ENCODE measurements around the gene PLCL2.

The PLCL2 gene

DNA sequence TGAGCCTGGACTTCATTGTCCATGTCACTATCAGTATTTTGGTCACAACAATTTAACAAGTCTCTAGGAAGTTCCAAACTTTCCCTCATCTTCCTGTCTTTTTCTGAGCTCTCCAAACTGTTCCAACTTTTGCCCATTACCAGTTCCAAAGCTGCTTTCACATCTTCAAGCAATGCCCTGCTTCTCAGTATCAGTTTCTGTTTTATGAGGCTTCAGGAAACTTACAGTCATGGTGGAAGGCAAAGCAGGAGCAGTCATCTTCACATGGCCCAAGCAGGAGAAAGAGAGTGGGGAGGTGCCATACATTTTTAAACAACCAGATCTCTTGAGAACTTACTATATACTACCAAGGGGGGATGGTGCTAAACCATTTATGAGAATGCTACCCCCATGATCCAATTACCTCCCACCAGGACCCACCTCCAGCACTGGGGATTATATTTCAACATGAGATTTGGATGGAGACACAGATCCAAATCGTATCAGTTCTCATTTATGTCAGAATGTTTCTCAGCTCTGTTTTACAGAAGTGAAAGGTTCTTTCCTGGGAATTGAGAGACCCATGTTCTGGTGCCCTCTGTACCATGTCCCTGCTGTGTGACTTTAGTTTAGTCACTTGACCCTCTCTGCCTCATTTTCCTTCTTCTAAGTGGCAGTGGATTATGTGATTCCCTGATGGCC, 169.7 kb downstream of the PLCL2 start:
- no peak for DNase-seq

DNA sequence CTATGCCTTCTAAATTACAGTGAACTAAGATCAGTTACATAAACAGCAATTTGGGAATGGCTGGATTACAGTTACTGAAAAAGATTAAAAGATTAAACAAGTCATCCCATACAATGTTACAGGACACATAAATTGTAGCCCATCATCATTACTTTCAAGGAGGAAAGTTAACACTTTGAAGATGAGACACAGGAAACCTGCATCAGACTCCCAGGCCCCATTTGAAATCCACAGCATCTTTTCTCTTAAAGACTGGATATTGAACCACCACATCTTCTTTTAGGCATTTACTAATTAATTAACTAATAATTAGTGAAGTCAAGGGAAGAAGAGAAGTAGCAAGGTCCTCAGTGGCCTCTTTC, 170.2 kb downstream of the PLCL2 start:
- no peak for DNase-seq

DNA sequence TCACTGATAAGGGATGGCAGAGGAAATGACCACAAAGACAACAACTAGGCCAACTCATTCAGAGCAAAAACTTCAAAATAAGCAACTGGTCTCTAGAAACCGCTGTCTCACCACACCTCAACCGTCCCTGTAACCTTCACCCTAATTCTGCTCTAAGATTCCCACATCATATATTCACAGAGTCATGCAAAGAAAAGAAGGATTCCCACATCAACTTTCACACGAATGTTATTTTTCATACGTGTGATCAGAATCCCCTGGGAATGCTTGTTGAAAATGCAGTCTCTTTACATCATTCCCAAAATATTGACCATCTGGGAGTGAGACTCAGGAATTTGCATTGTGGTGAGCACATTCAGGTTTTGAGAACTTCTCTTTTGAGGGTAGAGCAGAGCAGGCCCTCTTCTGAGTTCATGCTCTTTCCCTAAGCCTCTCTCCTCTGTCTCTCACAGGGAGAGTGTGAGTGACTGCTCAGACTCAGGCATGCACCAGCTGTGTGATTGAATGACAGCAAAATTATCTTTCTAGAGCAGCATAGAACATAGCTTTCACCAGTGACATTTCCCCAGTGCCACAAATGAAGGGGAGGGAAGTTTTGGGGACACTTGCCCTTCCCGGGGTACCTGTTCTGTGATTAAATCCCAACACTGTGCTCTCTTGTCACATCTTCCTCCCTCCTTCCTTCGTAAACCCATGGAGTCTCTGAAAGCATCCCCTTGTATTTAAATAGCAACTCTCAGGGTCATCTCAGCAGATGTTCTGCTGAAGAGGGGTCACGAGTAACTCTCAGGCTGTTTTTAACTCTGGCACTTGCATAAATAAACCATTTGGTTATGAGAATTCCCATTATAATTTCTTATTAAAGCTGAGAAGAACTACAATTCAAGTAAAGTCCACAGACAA, 170.9 kb downstream of the PLCL2 start:
- no peak for DNase-seq

DNA sequence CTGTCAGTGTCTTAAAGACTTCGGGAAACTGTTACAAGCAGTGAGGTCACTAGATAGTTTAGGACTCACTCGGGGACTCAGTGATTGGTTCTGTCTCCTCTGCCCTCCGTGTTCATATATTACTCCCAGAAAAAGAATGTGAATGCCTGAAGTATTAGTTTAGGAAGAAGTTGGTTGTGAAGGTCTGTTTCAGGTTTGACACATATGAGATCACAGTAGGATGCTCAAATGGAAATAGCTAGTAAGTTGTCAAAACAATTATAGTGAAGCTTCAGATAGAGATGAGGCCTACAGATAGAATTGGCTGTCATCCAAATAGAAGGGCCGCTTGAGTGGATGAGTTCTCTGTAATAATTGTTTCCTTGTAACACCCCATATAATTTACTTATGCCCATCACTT, 172.6 kb downstream of the PLCL2 start:
- DNase-seq, result no peak

DNA sequence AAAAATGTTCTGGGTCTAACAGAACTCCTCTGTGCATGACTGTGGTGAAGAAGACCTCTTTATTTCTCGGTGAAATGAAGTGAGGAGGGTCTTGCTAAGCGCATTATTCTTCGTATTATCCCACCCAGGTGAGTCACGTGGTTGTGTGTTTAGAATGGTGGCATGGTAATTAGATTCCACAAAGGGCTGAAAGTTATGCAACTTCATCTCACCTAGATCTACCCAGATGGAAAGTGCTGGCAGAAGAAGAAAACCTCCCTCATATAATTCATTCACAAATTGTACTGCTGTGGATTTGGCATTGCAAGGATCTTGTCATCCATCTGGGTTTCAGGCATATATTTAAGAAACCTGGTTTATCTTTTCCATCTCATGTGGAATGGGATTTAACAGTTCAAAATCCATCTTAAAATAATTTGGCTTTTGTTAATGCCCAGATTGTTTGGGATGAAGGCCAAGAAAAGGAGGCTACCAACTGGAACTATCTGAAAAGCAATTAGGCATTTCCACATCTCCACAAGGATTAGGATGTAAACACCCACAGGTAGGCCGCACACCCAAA, 175.3 kb downstream of the PLCL2 start:
- no peak for DNase-seq

DNA sequence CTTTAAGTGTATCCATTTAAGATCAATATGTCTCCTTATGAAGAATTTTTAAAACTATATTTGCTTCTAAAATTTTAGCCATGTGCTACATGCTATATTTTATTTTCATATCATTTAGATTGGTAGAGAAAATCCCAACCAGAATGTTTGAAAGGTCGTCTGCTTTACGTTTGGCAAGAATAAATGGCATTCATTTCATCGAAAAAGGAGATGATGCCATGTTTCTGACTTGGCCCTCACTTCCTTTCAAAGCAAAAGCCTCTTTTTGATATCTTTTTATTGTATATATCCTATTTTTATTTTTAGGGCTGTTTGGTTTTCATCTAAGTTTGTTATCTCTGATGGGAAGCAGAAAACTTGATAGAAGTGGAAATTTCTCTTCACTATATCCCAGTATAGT, 176.2 kb downstream of the PLCL2 start:
- no peak for DNase-seq

DNA sequence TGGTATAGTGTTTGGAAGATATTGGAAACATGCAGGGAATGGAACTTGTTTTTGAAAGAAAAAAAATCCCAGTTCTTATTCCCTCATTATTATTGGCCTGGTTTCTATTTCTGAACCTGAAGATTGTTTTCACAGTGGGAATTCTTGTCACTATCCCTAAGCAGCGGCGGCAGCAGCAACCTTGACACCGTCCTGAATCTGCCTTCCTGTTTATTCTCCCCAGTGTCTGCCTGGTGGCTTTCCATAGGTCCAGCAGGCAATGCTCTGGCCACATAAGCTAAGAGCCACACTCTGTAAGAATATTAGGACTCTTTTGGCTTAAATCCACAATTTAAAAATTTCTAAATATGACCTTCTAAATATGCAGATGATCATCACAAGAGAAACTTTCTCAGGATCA, 178.0 kb downstream of the PLCL2 start:
- DNase-seq, result no peak

DNA sequence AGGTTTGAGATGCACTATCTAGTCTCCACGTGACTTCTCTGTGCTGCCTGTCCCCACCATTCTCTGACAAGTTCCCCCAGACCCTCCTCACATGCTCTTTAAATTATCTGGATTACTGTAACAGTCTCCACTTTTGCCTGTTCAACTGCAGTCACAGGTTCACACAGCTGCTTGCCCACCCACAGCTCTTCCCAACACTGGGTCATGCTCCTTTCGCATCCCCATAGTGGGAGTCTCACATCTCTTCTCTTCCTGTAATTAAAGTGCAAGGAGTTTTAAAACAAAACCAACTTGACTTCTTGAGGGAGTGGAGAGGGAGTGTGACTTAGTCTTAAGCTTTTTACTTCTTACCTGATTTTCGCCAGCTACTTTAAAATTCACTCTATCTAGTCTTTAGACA, 178.8 kb downstream of the PLCL2 start:
- no peak for DNase-seq

DNA sequence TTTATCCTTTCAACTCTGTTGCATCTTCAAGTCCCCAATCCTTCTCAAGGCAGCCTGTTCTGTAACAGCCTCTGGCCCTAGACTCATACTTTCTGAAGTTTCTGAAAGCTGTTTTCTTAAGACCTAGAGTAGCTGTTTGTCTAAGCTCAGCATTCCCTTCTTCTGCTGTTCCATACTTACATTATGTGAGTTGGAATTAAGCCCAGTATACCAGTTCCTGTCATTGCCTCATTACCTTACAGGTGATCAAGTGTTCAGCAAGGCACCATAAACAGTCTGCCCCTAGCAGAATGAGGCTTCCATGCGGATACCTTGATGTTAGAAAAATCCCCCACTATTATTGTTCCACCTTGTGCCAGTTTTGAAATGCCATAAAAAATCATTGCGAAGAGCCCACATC, 180.6 kb downstream of the PLCL2 start:
- no peak for DNase-seq

DNA sequence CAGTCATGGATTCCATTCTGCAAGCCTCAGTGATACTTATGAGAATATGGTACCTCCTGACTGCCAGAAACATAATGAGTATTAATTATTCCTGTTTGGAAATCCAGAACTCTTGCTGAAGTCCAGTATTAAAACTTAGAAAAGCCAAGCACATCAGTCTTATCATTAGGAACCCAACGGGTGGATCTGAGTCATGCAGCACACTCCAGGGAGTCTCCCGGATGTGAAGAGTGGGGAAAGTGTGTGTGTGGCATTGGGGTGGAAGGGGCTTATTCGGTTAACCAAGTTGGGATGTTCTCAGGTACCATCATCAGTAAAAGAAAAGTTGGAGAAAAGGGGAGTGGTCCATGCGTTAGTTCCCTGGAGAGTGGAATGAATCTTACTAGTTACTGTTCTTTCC, 181.1 kb downstream of the PLCL2 start:
- no peak for DNase-seq

DNA sequence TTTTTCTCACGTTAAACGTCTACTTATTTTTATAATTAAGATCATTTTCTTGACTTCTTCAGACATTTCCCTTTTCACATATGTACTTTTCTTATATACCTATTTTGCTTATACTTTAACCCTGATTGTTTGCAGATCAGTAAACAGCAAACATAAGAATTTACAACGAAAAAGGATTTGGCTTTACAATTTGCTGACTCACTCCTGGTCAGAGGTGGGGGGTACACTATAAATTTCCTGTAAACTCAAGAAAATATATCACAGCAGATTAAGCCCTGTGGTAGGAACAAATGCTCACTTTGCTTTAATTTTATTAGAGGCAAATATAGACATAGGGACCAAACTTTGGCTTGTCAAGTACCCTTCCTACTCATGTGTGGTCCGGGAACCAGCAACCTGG, 185.0 kb downstream of the PLCL2 start:
- no peak for DNase-seq

DNA sequence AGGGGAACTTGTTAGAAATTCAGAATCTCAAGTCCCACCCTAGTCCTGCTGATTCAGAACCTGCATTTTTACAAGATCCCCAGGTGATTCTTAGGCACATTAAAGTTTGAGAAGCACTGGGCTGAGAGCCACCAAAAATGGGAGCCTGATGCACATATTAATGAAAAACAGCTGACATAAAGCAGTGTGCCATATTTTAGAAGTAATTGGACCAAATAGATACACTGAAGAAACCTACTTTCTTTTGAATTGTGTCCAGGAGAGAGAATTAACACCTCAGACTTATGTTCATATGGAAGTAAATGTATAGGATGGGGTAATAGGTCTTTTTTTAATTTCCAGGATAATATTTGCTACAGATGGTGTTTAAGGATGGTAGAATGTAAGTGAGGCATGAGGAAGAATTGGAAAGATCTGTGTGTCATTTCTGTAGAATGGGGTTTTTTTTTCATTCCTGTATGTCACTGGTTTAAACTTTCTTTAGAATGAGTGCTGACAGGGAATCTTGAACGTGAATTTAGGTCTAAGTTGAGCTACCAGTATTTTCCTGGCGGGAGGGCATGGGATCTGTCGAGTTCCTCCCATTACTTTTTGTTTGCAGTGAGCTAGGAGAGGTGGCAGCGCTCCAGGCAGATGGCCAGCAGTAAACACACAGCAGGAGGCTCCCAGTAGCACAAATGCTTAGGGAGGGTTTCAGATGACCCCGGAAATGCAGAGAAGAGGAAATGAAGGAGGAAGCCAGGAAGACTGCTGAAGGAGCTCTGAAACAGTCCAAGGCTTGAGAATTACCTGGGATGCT, 185.6 kb downstream of the PLCL2 start:
- no peak for DNase-seq

DNA sequence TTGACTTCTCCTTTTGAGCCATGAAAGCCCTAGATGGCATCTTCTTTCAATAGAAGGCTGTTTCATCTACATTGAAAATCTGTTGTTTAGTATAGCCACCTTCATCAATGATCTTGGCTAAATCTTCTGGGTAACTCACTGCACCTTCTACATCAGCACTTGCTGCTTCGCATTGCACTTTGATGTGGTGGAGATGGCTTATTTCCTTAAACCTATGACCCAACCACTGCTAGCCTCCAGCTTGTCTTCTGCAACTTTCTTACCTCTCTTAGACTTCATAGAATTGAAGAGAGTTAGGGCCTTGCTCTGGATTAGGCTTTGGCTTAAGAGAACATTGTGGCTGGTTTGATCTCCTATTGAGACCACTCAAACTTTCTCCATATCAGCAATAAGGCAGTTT, 189.8 kb downstream of the PLCL2 start:
- no peak for DNase-seq

DNA sequence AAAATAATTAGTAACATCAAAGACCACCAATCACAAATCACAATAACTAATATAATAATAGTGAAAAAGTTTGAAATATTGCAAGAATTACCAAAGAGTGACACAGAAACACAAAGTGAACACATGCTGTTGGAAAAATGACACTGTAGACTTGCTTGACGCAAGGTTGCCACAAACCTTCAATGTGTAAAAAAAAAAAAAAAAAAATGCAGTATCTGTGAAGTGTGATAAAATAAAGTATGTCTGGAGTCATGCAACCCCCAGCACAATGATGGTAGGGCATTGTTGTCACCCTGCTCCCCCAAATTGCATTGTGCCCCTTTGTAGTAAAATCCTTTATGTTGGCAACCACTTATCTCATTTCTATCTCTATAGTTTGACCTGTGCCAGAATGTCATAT, 190.6 kb downstream of the PLCL2 start:
- DNase-seq, result no peak

DNA sequence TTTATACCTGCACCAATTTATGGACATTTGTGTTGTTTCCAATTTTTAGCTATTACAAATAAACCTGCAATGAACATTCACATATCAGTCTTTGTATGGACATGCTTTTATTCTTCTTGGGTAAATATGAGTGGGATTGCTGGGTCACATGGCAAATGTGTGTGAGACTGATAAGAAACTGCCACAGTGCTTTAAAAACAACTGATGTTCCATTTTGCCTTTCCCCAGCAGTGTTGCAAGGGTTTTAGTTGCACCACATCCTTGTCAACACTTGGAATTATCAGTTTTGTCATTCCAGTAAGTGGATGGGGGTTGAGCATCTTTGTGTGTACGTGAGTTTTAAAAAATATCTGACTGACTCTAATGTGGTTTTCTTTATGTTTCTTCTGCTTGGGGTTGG, 191.2 kb downstream of the PLCL2 start:
- no peak for DNase-seq

DNA sequence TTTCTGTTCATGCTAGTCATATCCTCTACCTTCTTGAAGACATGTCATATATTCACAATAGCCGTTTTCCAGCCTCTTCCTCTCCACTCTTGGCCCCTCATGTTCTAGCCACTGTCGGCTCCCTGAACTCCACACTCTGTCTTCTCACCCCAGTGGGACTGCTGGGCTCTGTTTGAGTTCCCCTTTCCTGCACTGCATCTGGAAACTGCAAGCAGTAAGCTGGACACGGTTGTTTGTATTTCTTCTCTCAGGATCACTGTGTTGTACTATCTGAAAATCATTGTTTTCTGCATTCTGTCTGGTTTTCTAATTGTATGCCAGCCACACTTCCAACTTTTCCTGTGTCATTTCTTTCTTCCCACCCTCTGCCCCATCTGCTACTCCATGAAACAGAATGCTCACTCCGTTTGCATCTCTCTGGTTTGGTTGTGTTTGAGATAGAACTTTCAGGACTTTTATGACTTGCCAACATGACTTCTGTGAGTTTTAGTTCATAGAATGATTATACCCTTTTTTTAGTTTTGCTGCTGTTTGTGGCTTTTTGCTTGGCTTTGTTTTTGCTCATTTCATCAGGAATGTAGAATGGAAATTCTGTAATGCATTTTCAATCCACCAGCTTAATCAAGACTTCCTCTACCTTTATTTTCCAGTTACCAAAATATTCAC, 192.3 kb downstream of the PLCL2 start:
- no peak for DNase-seq

DNA sequence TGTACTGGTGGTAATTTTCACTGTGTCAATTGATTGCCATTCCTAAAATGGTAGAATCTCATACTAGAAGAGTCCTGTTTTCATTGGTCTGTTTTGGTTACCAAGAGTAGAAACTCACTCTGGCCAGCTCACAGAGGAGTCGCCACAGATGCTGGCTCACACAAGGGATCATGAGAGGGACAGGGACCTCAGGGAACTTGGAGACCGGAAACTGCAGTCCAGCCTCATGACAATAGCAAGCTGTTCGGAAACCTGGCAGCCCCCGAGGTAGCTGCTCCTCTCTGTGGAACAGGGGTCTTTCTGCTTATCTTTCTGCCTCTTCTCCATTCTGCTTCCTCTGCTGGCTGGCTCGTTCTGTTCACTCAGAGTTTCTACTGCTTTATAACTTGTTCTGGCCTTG, 192.9 kb downstream of the PLCL2 start:
- DNase-seq, result no peak

DNA sequence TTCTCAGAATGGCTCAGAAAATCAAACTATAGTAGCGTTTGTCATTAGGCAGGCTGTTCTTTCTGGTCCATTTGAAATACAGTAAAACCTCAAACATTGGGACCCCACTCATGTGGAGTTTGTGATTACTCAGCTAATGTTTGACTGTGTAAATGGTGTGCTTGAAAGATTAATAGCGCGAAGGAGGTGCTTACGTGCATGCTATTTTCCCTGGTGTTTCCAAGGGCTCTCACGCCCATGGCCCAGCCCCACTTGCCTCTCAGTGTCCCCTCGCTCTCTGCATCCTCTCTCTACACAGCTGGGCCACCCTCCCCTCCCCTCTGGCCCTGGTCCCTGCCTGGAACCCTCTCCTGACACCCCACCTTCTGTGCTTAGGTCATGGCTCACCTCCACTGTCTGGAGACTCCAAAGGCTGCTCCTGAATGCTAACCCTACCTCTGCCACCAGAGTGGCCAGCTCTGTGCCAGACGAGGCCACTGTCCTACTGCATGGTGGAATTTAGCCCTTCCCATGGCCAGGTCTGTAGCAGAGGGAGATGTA, 194.2 kb downstream of the PLCL2 start:
- no peak for DNase-seq

DNA sequence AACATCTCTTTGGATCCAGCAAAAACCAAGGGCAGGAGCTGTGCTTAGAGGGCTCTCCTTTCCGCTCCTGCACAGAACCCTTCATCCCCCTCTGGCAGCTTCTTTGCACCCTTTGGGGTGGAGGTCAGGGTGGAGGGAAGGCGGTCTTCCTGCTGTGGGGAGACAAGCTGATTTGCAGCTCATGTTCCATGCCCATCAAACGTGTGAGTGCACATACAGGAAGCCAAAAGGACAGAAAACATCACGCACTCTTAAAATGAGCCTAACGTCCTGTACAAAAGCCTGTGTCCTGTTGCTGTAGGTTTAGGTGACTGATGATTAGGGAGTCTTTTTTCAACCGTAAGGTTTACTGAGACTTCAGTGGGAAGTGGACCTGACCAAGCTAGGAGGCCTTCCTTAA, 195.2 kb downstream of the PLCL2 start:
- no peak for DNase-seq

DNA sequence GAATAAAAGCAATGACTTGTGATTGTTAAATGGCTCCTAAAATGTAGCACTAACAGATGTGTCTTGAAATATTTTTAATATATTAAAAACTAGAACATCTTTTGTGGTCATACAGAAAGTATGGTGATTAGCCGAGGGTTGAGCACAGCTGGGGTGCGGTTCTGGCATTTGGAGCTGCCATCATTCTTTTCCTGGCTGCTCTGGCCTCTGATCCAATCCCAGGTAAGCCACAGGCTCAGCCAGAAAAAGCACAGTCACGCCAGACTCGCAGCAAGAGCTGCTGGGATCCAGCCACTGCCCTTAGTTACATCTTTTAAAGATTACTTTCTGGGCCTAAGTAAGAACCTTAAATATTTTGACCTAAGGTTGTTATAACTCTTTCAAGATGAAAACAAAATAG, 196.8 kb downstream of the PLCL2 start:
- no peak for DNase-seq

DNA sequence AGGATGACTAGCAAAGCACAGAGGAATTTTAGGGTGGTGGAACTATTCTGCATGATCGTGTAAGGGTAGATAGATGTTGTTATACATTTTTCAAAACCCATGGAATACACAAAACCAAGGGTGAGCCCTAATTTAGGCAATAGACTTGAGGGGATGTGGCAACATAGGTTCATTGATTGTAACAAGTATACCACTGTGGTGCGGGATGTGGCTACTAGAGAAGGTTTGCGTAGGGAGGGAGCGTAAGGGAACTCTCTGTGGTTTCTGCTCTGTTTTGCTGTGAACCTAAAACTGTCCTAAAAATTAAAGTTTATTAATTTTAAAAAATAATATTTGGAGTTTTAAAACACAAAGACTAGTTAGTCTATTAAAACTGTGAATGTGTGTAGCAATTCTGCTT, 202.8 kb downstream of the PLCL2 start:
- DNase-seq, result no peak

DNA sequence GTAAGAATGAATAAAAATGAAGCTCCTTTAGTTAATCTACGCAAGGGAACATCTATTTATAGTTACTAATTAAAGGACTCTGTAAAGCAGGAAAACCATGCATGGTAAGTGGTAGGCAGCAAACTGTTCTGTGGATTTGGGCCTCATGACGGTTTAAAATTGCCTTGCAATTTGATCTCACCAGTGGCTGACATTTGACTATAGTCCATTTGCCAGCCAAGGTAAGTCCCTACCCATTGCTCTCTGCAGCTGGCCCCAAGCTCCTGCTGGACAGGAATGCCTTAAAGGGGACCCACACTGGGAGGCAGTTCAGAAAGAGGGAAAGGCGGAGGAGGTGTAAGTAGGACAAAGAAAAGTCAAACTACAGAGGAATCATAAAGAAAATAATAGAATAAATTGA, 203.3 kb downstream of the PLCL2 start:
- DNase-seq, result no peak
